Nephron progenitor cell (in vitro differentiated cells): ENCODE data around the gene CMTR1.
A peak's percentile ranks its signal among the peaks of the same experiment; 100 is the strongest.

Experiments
- DNase-seq: peaks from one replicate; pipeline ENCODE4 v3.0.0; 2021
- H3K27ac Mint-ChIP-seq: 2 replicates; pipeline ENCODE4 v1.8.0; 2021; ENCODE audit warnings: mild to moderate bottlenecking, moderate library complexity, mixed read lengths
- H3K27me3 Mint-ChIP-seq: 2 replicates; pipeline ENCODE4 v1.8.0; 2021; ENCODE audit warnings: mild to moderate bottlenecking, low read depth, mixed read lengths; ENCODE audit not compliant: poor library complexity
- H3K36me3 Mint-ChIP-seq: 2 replicates; pipeline ENCODE4 v1.8.0; 2021; ENCODE audit warnings: low read depth, mixed read lengths
- H3K4me1 Mint-ChIP-seq: 2 replicates; pipeline ENCODE4 v1.8.0; 2021; ENCODE audit warnings: mixed read lengths
- H3K4me3 Mint-ChIP-seq: 2 replicates; pipeline ENCODE4 v1.8.0; 2021; ENCODE audit warnings: mild to moderate bottlenecking, moderate library complexity, mixed read lengths
- H3K9me3 Mint-ChIP-seq: 2 replicates; pipeline ENCODE4 v1.8.0; 2021; ENCODE audit warnings: mild to moderate bottlenecking, moderate library complexity, mixed read lengths
- TF ChIP-seq, protein P1 (sequence below): fragments of 200-600 bp; sonication (generic); IDR thresholded peaks from 2 replicates; pipeline ENCODE4 v1.5.0; 2021; ENCODE audit warnings: antibody characterized with exemption

Gene CMTR1

GRCh38 chr6:37513155-37513554, 80.1 kb downstream of the CMTR1 start:
- no peaks in the 10 kb centered on the region for H3K36me3 Mint-ChIP-seq
- H3K27me3 Mint-ChIP-seq = peaks cover 67% of the 10 kb centered on the region
- peaks cover 59% of the 10 kb centered on the region for H3K4me1 Mint-ChIP-seq
- no peak for DNase-seq
- H3K4me3 Mint-ChIP-seq = peak overlapping the region; percentile 65
- H3K27ac Mint-ChIP-seq = no peak overlapping the region
- H3K9me3 Mint-ChIP-seq = no peaks in the 10 kb centered on the region
- TF ChIP-seq, protein P1, sequence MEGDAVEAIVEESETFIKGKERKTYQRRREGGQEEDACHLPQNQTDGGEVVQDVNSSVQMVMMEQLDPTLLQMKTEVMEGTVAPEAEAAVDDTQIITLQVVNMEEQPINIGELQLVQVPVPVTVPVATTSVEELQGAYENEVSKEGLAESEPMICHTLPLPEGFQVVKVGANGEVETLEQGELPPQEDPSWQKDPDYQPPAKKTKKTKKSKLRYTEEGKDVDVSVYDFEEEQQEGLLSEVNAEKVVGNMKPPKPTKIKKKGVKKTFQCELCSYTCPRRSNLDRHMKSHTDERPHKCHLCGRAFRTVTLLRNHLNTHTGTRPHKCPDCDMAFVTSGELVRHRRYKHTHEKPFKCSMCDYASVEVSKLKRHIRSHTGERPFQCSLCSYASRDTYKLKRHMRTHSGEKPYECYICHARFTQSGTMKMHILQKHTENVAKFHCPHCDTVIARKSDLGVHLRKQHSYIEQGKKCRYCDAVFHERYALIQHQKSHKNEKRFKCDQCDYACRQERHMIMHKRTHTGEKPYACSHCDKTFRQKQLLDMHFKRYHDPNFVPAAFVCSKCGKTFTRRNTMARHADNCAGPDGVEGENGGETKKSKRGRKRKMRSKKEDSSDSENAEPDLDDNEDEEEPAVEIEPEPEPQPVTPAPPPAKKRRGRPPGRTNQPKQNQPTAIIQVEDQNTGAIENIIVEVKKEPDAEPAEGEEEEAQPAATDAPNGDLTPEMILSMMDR = no peak

- TF ChIP-seq, protein P1 = no peak
- peaks cover 72% of the 10 kb centered on the region for H3K27me3 Mint-ChIP-seq
Observed at GRCh38 chr6:37513576-37513975, 80.6 kb downstream of the CMTR1 start.

GRCh38 chr6:37514321-37514771, 81.3 kb downstream of the CMTR1 start:
- Mint-ChIP-seq H3K27me3 (peaks cover 79% of the 10 kb centered on the region), H3K9me3 (peaks cover 6% of the 10 kb centered on the region), H3K4me1 (peaks cover 59% of the 10 kb centered on the region), H3K36me3 (no peaks in the 10 kb centered on the region), H3K27ac (no peak overlapping the region), H3K4me3 (no peak overlapping the region)
- TF ChIP-seq, protein P1 = no peak
- DNase-seq = no peak

More at GRCh38 chr6:37513576-37513975, 80.6 kb downstream of the CMTR1 start:
- H3K27ac Mint-ChIP-seq = no peak overlapping the region
- DNase-seq = no peak
- no peaks in the 10 kb centered on the region for H3K9me3 Mint-ChIP-seq
- peaks cover 59% of the 10 kb centered on the region for H3K4me1 Mint-ChIP-seq
- peak overlapping the region; percentile 65 for H3K4me3 Mint-ChIP-seq
- H3K36me3 Mint-ChIP-seq = no peaks in the 10 kb centered on the region

DNA sequence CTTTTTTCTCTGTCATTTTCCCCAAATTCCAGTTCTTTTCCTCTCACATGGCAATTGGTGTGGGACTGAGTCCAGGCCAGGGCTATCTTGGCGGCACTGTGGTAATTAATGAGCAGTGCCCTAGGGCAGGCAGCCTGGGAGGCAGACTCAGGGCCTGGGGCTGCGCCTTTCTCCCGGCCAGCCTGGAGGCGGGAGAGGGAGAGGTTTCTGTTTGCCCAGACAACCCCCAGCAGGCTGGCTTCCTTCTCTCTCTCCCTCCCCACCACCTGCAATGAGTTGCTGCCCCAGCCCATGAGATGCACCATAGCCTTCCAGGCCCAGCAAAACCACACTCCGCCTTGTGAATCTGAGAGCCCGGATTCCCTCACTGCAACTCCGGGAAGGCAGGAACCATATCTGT, 81.8 kb downstream of the CMTR1 start:
- H3K27me3 Mint-ChIP-seq = peaks cover 80% of the 10 kb centered on the region
- no peak overlapping the region for H3K4me3 Mint-ChIP-seq
- TF ChIP-seq, protein P1 = no peak
- peaks cover 8% of the 10 kb centered on the region for H3K9me3 Mint-ChIP-seq
- H3K36me3 Mint-ChIP-seq = no peaks in the 10 kb centered on the region
- peaks cover 59% of the 10 kb centered on the region for H3K4me1 Mint-ChIP-seq
- no peak for DNase-seq
- H3K27ac Mint-ChIP-seq = no peak overlapping the region

DNA sequence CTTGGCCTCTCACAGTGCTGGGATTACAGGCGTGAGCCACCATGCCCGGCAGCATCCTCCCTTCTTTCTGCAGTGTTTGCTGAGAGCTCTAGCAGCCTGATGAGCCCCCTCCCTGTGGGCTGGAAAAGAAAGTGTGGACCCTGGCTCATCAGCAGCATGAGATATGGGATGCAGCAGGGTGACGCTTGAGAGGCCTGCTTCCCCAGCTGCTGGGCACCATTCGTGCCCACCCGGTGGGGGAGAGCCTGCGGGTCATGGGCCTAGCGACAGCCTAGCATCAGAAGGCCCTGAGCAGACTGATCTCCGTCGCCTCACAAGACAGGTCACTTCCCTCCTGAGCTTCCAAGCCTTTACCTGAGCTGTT, 82.7 kb downstream of the CMTR1 start:
- peaks cover 59% of the 10 kb centered on the region for H3K4me1 Mint-ChIP-seq
- peaks cover 8% of the 10 kb centered on the region for H3K9me3 Mint-ChIP-seq
- no peaks in the 10 kb centered on the region for H3K36me3 Mint-ChIP-seq
- H3K4me3 Mint-ChIP-seq = no peak overlapping the region
- H3K27me3 Mint-ChIP-seq = peaks cover 83% of the 10 kb centered on the region
- H3K27ac Mint-ChIP-seq = no peak overlapping the region
- TF ChIP-seq, protein P1 = no peak
- DNase-seq = no peak

DNA sequence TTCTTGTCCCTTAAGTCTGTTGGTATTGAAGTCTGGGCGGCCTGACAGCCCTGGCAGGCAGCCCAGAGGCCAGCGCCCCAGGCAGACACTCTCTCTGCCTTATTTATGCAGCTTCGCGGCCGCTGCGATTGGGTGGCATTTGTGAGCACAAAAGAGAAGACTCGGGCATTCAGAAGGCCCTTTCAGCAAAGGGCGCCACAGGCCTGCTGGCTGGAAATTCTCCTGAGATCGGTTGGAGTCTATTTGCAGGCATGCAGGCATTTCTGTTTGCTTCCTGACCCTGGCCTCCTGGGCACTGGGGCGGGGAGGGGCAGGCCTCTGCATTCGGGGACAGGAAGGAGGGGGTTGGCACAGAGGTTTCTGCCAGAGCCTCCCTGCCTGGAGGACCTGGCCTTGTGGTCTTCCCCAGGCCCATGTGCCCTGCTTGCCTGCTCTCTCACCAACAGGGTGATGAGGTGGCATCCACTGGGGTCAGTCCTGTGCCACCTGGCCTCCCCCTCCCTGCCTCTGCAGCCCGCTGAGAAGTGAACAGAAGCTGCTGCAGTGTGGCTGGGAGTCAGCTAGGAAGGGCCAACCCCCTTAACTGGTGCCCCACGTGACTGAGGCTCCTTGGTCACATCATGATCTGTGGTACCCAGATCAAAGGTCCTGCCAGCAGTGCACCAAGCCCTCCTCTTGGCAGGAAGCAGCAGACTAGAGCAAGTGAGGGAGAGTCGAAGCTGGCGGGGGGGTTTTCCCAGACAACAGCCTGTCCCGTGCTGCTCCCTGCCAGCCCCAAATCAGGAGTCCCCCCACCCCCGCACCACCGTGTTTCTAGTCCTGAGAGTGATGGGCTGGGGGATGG, 83.3 kb downstream of the CMTR1 start:
- TF ChIP-seq, protein P1 = no peak
- no peaks in the 10 kb centered on the region for H3K36me3 Mint-ChIP-seq
- H3K4me1 Mint-ChIP-seq = peaks cover 54% of the 10 kb centered on the region
- peaks cover 8% of the 10 kb centered on the region for H3K9me3 Mint-ChIP-seq
- H3K4me3 Mint-ChIP-seq = no peak overlapping the region
- no peak overlapping the region for H3K27ac Mint-ChIP-seq
- DNase-seq = no peak
- peaks cover 78% of the 10 kb centered on the region for H3K27me3 Mint-ChIP-seq
